ENCODE data around the gene RPL39L. TPM values are rescaled to one million over a fixed set of nuclear protein-coding genes. Genes with fewer than 3 reads are reported as not detected.

The RPL39L gene
- total RNA-seq, 1 donor = 7.6 TPM

DNA sequence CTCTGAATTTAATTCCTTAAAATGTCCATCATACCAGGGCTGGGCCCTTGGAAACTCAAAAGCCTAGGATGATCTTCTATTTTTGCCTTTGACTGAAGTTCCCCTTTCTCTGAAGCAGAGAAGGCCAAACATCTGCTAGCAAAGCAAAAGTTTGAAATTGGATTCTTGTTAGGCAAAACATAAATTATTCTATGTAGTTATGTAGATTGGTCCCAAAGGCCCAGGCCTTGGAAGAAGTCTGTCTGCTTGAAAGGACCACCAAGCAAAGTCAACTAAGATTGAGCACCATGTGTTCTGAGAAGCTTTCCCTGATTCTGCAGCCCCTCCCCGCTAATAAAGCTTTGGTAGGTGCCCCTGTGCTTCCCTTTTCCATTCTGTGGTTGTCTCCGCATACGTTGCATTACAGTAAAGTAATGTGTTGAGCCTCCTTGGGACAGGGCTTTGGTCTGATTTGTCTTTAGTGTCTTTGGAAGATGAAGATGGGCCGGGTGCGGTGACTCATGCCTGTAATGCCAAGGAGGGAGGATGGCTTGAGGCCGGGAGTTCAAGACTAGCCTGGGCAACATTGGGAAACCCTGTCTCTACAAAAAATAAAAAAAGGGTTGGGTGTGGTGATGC lies 56.4 kb downstream of the RPL39L start:
- no peak overlapping the region for H3K4me3 ChIP-seq (ENCODE audit: insufficient read depth, low read length)
- no peaks in the 10 kb centered on the region for H3K4me1 ChIP-seq (ENCODE audit: insufficient read depth, low read length)
- no peak overlapping the region for H2AFZ ChIP-seq (ENCODE audit: low read length)
- DNase-seq (ENCODE audit: insufficient read length, low spot score, missing footprints) = no peak
- TF ChIP-seq CTCF (IDR thresholded peaks at IDR 0.05; ENCODE audit: extremely low read depth, low read depth, low read length) = no peak
- H3K27ac ChIP-seq (ENCODE audit: low read depth, low read length) = no peak overlapping the region
- no peaks in the 10 kb centered on the region for H3K9me3 ChIP-seq (ENCODE audit: low read depth, low read length)
- no peak overlapping the region for H3K4me2 ChIP-seq (ENCODE audit: insufficient read depth, low read length)
- H3K27me3 ChIP-seq (ENCODE audit: insufficient read depth, low read length) = no peaks in the 10 kb centered on the region
- H4K20me1 ChIP-seq (ENCODE audit: insufficient read depth, low read length) = no peaks in the 10 kb centered on the region
- H3K36me3 ChIP-seq (ENCODE audit: insufficient read depth, low read length) = no peaks in the 10 kb centered on the region
- no peaks in the 10 kb centered on the region for H3K79me2 ChIP-seq (ENCODE audit: insufficient read depth, low read length)

DNA sequence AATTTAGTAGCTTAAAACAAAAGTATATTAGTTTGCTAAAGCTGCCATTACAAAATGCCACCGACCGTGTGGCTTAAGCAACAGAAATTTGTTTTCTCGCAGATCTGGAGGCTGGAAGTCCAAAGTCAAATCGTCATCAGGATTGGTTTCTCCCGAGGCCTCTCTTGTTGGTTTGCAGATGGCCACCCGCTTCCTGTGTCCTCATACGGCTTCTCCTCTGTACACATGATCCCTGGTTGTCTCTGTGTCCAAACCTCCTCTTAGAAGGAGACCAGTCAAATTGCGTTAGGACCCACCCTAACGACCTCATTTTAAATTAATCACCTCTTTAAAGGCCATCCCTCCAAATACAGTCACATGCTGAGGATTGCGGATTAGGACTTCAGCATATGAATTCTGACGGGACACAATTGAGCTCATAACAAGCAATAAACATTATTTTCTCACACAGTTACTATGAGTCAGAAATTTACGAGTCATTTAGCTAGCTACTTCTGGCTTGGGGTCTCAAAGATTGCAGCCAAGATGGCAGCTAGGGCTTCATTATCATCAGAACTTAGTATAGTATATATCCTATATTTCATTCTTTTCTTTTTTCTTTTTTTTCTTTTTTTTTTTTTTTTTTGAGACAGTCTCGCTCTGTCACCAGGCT lies 58.4 kb downstream of the RPL39L start:
- Histone ChIP-seq H3K27me3 (ENCODE audit: insufficient read depth, low read length) (no peaks in the 10 kb centered on the region), H3K4me3 (ENCODE audit: insufficient read depth, low read length) (no peak overlapping the region), H3K27ac (ENCODE audit: low read depth, low read length) (no peak overlapping the region), H3K36me3 (ENCODE audit: insufficient read depth, low read length) (no peaks in the 10 kb centered on the region), H2AFZ (ENCODE audit: low read length) (no peak overlapping the region), H3K9me3 (ENCODE audit: low read depth, low read length) (no peaks in the 10 kb centered on the region), H3K4me1 (ENCODE audit: insufficient read depth, low read length) (no peaks in the 10 kb centered on the region), H3K4me2 (ENCODE audit: insufficient read depth, low read length) (no peak overlapping the region), H3K79me2 (ENCODE audit: insufficient read depth, low read length) (no peaks in the 10 kb centered on the region), H4K20me1 (ENCODE audit: insufficient read depth, low read length) (no peaks in the 10 kb centered on the region)
- no peak for TF ChIP-seq CTCF (IDR thresholded peaks at IDR 0.05; ENCODE audit: extremely low read depth, low read depth, low read length)
- no peak for DNase-seq (ENCODE audit: insufficient read length, low spot score, missing footprints)

DNA sequence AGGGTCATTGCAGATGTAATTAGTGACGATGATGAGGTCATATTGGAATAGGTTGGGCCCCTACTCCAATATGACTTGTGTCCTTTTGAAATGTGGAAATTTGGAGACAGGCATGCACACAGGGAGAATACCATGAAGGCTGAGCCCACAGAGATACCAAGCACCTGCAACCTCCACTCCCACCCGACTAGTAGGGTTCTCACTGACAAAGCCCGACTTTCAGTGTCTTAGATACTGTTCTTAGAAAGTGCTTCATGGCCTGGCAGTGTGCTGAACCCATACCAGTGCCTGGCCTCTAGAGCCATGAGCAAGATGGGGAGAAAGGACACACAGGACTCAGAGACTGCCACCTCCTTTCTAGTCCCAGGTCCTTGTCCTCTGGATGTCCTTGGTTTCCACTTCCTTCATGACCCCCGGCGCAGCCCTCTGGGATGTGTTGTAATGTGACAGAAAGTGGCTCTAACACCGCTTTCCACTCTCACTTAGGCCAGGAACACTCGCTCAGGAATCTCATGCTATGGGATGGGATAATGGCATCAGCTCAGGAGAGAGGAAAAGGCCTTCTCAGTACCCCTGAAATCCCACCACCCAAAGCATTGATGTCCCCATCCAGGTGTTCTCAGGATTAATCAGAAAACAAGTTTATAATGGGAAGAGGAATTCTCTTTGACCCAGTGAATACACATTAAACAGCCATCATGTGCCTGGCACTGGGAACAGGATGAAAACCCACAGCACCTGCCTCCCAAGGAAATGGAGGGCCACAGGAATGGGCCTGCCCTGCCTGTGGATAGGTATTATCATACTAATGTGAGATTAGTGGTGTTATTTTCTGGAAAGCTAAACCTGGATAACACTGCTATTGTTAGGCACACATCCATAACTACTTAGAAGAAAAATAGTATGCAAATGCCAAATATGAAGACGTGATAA lies 59.9 kb downstream of the RPL39L start:
- Histone ChIP-seq H3K27ac (ENCODE audit: low read depth, low read length) (no peak overlapping the region), H3K79me2 (ENCODE audit: insufficient read depth, low read length) (no peaks in the 10 kb centered on the region), H3K36me3 (ENCODE audit: insufficient read depth, low read length) (no peaks in the 10 kb centered on the region), H2AFZ (ENCODE audit: low read length) (no peak overlapping the region), H3K4me3 (ENCODE audit: insufficient read depth, low read length) (no peak overlapping the region), H3K4me2 (ENCODE audit: insufficient read depth, low read length) (no peak overlapping the region), H3K9me3 (ENCODE audit: low read depth, low read length) (no peaks in the 10 kb centered on the region), H3K4me1 (ENCODE audit: insufficient read depth, low read length) (no peaks in the 10 kb centered on the region), H4K20me1 (ENCODE audit: insufficient read depth, low read length) (no peaks in the 10 kb centered on the region), H3K27me3 (ENCODE audit: insufficient read depth, low read length) (no peaks in the 10 kb centered on the region)
- no peak for DNase-seq (ENCODE audit: insufficient read length, low spot score, missing footprints)
- TF ChIP-seq CTCF (IDR thresholded peaks at IDR 0.05; ENCODE audit: extremely low read depth, low read depth, low read length) = no peak

GRCh38 chr3:187077537-187077936 lies 61.8 kb downstream of the RPL39L start:
- Histone ChIP-seq H3K27me3 (ENCODE audit: insufficient read depth, low read length) (no peaks in the 10 kb centered on the region), H3K36me3 (ENCODE audit: insufficient read depth, low read length) (no peaks in the 10 kb centered on the region), H2AFZ (ENCODE audit: low read length) (no peak overlapping the region), H3K27ac (ENCODE audit: low read depth, low read length) (no peak overlapping the region), H4K20me1 (ENCODE audit: insufficient read depth, low read length) (no peaks in the 10 kb centered on the region), H3K4me3 (ENCODE audit: insufficient read depth, low read length) (no peak overlapping the region), H3K4me1 (ENCODE audit: insufficient read depth, low read length) (no peaks in the 10 kb centered on the region), H3K4me2 (ENCODE audit: insufficient read depth, low read length) (no peak overlapping the region), H3K9me3 (ENCODE audit: low read depth, low read length) (no peaks in the 10 kb centered on the region), H3K79me2 (ENCODE audit: insufficient read depth, low read length) (no peaks in the 10 kb centered on the region)
- DNase-seq (ENCODE audit: insufficient read length, low spot score, missing footprints) = no peak
- no peak for TF ChIP-seq CTCF (IDR thresholded peaks at IDR 0.05; ENCODE audit: extremely low read depth, low read depth, low read length)

Data from osteoblast (primary cell).